ENCODE results near the gene EFR3B. TPM values are rescaled to one million over a fixed set of nuclear protein-coding genes. Genes with fewer than 3 reads are reported as not detected.

EFR3B gene
- total and polyA plus RNA-seq, 5 experiments from 2014 or later, result 0.05 to 0.14 (median 0.06) TPM; not detected in 2

Other genes starting within 250 kb of the EFR3B start
- 10 to 100 TPM; 11.3 to 12.1 TPM for gene PTRHD1, start 248.7 kb upstream of the EFR3B start, total RNA-seq
- gene PTRHD1, start 248.7 kb upstream of the EFR3B start, polyA plus RNA-seq, result 10 to 100 TPM; 39.1 to 66.9 (median 54.9) TPM
- gene CENPO, start 248.7 kb upstream of the EFR3B start, total RNA-seq, result 1 to 10 TPM; 5.8 to 7.1 TPM
- gene CENPO, start 248.7 kb upstream of the EFR3B start, polyA plus RNA-seq, result 1 to 10 TPM; 1.2 to 4.1 (median 1.8) TPM
- gene ADCY3, start 121.8 kb upstream of the EFR3B start, total RNA-seq, result 10 to 100 TPM in 1 of 2 experiments, 1 to 10 TPM in 1; 8.5 to 10.5 TPM
- 1 to 10 TPM; 4.0 to 9.1 (median 4.9) TPM for gene ADCY3, start 121.8 kb upstream of the EFR3B start, polyA plus RNA-seq
- 10 to 100 TPM; 11.3 to 13.8 TPM for gene DNAJC27, start 70.1 kb upstream of the EFR3B start, total RNA-seq
- gene DNAJC27, start 70.1 kb upstream of the EFR3B start, polyA plus RNA-seq, result 1 to 10 TPM; 1.9 to 5.7 (median 4.5) TPM
- gene POMC, start 126.5 kb downstream of the EFR3B start, total RNA-seq, result 1 to 10 TPM; 7.3 to 7.6 TPM
- 10 to 100 TPM in 2 of 3 donors, 1 to 10 TPM in 1; 4.9 to 15.2 (median 13.0) TPM for gene POMC, start 126.5 kb downstream of the EFR3B start, polyA plus RNA-seq

Measured in naive thymus-derived CD8-positive, alpha-beta T cell (primary cell).